Measurements from ENCODE around the gene LCN9. TPM values are rescaled to one million over a fixed set of nuclear protein-coding genes. Genes with fewer than 3 reads are reported as not detected.

LCN9 gene
- total and polyA plus RNA-seq, 9 donors = not detected

DNA sequence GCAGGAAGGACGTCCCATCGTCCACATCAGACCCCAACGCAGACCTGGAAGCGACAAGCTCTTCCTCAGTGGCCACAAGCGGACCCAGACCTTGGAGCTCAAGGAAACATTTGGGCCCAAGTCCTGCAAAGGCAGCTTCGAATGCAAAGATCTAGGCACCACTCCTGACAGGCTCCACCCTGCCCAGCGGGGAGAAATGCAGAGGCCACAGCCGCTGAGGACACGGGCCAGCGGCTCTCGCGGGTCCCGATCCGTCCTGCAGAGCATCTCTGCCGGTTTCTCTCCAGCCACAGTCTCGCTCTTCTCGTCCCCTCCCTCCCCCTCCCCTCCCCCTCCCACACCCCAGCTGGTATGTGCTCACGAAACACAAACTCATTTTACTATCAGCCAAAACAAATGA is 31.3 kb downstream of the LCN9 start:
- Histone ChIP-seq H3K9me3 (no peaks in the 10 kb centered on the region), H3K4me1 (ENCODE audit: insufficient read depth) (no peaks in the 10 kb centered on the region), H3K27me3 (no peaks in the 10 kb centered on the region), H3K4me3 (no peak overlapping the region), H3K36me3 (no peaks in the 10 kb centered on the region), H3K27ac (no peak overlapping the region)
- 36 to 38% (median 37%) methylated on average over 18 of the region's 18 CpGs for WGBS, 3 donors
- TF ChIP-seq POLR2A (IDR thresholded peaks at IDR 0.05) (no peak), EP300 (IDR thresholded peaks at IDR 0.05) (no peak)
- TF ChIP-seq, protein P1, sequence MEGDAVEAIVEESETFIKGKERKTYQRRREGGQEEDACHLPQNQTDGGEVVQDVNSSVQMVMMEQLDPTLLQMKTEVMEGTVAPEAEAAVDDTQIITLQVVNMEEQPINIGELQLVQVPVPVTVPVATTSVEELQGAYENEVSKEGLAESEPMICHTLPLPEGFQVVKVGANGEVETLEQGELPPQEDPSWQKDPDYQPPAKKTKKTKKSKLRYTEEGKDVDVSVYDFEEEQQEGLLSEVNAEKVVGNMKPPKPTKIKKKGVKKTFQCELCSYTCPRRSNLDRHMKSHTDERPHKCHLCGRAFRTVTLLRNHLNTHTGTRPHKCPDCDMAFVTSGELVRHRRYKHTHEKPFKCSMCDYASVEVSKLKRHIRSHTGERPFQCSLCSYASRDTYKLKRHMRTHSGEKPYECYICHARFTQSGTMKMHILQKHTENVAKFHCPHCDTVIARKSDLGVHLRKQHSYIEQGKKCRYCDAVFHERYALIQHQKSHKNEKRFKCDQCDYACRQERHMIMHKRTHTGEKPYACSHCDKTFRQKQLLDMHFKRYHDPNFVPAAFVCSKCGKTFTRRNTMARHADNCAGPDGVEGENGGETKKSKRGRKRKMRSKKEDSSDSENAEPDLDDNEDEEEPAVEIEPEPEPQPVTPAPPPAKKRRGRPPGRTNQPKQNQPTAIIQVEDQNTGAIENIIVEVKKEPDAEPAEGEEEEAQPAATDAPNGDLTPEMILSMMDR (IDR thresholded peaks at IDR 0.05) = no peak
- no peak for DNase-seq
- intact Hi-C loops (cut with DNase I) = loop anchor here in 1 of 4 donors (10.0 kb wide), 1 partner anchor 60 kb away; no protein-coding TSS in a partner anchor

DNA sequence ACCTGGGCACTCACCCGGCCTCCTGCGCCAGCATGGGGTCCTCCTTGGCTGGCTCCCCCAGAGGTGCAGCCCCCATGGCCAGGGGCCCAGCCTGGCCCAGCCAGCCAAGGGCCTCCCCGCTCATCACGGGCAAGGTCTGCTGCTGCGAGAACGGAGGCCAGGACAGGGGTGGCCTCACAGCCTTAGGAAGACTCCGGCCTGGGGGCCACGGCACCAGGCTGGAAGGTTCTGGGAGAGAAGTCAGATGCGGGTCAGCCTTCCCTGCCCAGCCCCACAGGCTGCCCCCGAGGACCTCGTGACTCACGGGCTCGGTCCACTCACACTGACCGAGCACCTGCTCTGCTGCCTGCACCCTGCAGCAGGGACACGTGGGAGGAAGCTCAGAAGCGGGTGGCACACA is 31.9 kb downstream of the LCN9 start:
- Histone ChIP-seq H3K27ac (no peak overlapping the region), H3K36me3 (no peaks in the 10 kb centered on the region), H3K4me3 (no peak overlapping the region), H3K4me1 (ENCODE audit: insufficient read depth) (no peaks in the 10 kb centered on the region), H3K27me3 (no peaks in the 10 kb centered on the region), H3K9me3 (no peaks in the 10 kb centered on the region)
- intact Hi-C loops (cut with DNase I) = loop anchor here in 1 of 4 donors (10.0 kb wide), 1 partner anchor 60 kb away; no protein-coding TSS in a partner anchor
- TF ChIP-seq, protein P1 (IDR thresholded peaks at IDR 0.05) = no peak
- TF ChIP-seq EP300 (IDR thresholded peaks at IDR 0.05) (no peak), POLR2A (IDR thresholded peaks at IDR 0.05) (no peak)
- 89 to 94% (median 90%) methylated on average over 13 to 16 of the region's 16 CpGs for WGBS, 3 donors
- DNase-seq = no peak

DNA sequence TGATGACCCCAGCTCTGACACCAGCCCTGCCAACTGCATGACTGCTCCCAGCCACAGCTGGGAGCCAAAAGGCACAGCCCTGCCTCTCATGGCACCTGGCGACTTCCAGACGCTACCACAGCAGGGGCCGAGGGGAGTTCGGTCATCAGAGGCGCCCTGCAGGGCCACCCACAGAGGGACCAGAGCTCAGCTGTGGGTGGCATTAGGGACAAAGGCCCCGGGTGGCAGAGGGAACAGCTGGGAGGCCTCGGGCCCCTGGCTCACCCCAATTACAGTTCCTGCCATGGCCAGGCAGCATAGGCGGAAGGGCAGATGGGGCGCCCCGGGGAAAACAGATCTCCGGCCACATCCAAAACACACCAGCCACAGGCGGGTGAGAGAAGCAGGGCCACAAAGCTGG is 32.5 kb downstream of the LCN9 start:
- Histone ChIP-seq H3K36me3 (no peaks in the 10 kb centered on the region), H3K4me1 (ENCODE audit: insufficient read depth) (no peaks in the 10 kb centered on the region), H3K4me3 (no peak overlapping the region), H3K9me3 (no peaks in the 10 kb centered on the region), H3K27me3 (no peaks in the 10 kb centered on the region), H3K27ac (no peak overlapping the region)
- TF ChIP-seq EP300 (IDR thresholded peaks at IDR 0.05) (no peak), POLR2A (IDR thresholded peaks at IDR 0.05) (no peak)
- TF ChIP-seq, protein P1 (IDR thresholded peaks at IDR 0.05) = no peak
- no peak for DNase-seq
- WGBS, 3 donors = 85 to 88% (median 86%) methylated on average over 12 of the region's 12 CpGs
- intact Hi-C loops (cut with DNase I) = loop anchor here in 1 of 4 donors (10.0 kb wide), 1 partner anchor 59 kb away; no protein-coding TSS in a partner anchor

DNA sequence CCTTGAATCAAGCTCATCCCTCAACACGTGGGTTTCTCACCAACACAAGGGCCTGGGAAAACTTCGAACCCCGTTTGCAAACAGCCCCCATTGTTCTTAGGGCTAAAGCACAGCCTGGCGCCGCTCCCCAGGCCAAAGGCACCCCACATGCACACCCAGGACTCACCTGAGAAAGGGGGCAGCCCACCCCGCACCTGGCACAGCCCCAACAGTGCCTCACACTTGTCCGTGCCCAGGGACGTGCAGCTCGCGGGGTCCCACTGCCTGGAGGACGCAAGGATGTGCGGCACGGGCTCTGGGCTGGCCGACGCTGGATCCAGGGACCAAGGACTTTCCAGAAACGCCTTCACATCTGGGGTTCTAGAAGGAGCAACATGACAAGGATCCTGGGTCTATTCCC is 33.3 kb downstream of the LCN9 start:
- no peak for DNase-seq
- Histone ChIP-seq H3K4me1 (ENCODE audit: insufficient read depth) (peaks cover under 1% of the 10 kb centered on the region), H3K36me3 (no peaks in the 10 kb centered on the region), H3K4me3 (no peak overlapping the region), H3K27me3 (no peaks in the 10 kb centered on the region), H3K27ac (no peak overlapping the region), H3K9me3 (no peaks in the 10 kb centered on the region)
- intact Hi-C loops (cut with DNase I) = loop anchor here in 1 of 4 donors (10.0 kb wide), 1 partner anchor 58 kb away; no protein-coding TSS in a partner anchor
- TF ChIP-seq EP300 (IDR thresholded peaks at IDR 0.05) (no peak), POLR2A (IDR thresholded peaks at IDR 0.05) (no peak)
- TF ChIP-seq, protein P1 (IDR thresholded peaks at IDR 0.05) = no peak
- 83 to 86% (median 83%) methylated on average over 16 of the region's 16 CpGs for WGBS, 3 donors
